MM.1S (cell line): ENCODE data around the gene PTGIR.

ENCODE experiments used
- CTCF ChIP-seq: fragments of 300-600 bp; sonication (generic); IDR thresholded peaks from 2 replicates; pipeline ENCODE4 v1.5.1; 2016; ENCODE audit warnings: antibody characterized with exemption, low read length, mixed read lengths
- EZH2 ChIP-seq: fragments of 300-600 bp; sonication (generic); optimal IDR thresholded peaks from 2 replicates; pipeline ENCODE3; 2017; ENCODE audit warnings: low read depth, mild to moderate bottlenecking, antibody characterized with exemption, low read length, mixed read lengths
- EZH2phosphoT487 ChIP-seq: fragments of 300-600 bp; sonication (generic); IDR thresholded peaks from 2 replicates; pipeline ENCODE4 v1.6.1; 2018; ENCODE audit warnings: antibody characterized with exemption, low read length

GRCh38 chr19:46624958-46625661, at the start of gene PTGIR:
- TF ChIP-seq CTCF (no peak), EZH2phosphoT487 (no peak), EZH2 (no peak)
